Measurements from ENCODE around the gene PODXL2. TPM values are rescaled to one million over a fixed set of nuclear protein-coding genes. Genes with fewer than 3 reads are reported as not detected.

Gene PODXL2
- total and polyA plus RNA-seq, 2 of the 8 experiments (the other 6 are each of a cell fraction or from before 2014, with no cell fraction given), result 27.6 to 31.6 TPM

DNA sequence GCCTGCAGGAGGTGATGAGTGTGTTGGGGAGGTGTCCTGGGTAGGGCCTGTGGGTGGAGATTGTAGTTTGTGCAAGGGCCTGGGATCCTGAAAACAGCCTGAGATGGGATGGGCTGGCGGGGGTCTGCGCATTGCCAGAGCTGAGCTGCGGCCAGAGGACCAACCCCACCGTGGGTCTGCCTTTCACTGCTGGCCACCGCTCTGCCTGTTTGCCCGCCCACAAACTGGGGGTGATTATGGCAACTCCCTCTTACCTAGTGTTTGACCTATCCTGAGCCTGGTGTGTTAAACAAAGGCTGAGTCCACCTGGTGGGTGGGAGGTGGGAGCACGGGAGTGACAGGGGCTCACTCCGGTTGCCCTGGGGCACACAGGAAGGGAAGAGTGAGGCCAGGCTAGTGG lies 53.6 kb downstream of the PODXL2 start:
- Histone ChIP-seq H3K27me3 (replicated peaks in 1 of 4; ENCODE audit: control insufficient read depth in 3 of 4, extremely low read depth in 1 of 4, insufficient read depth in 3 of 4, low read length in 3 of 4) (no peaks in the 10 kb centered on the region), H4K91ac (replicated peaks; ENCODE audit: insufficient read length, low read length) (no peak overlapping the region), H3K4me1 (replicated peaks in 1 of 4; ENCODE audit: control insufficient read depth in 3 of 4, insufficient read depth in 4 of 4, low read length in 3 of 4) (peaks cover 0 to 6% (median 4%) of the 10 kb centered on the region in 4 experiments; a peak in 4 of 7 replicates), H3K14ac (ENCODE audit: insufficient read length) (no peak overlapping the region), H3K9ac (replicated peaks in 1 of 4; ENCODE audit: extremely low read depth in 1 of 4, low read depth in 3 of 4, low read length in 3 of 4) (no peak overlapping the region), H3K79me2 (ENCODE audit: control insufficient read depth in 1 of 2, insufficient read depth in 2 of 2, low read length in 2 of 2) (no peaks in the 10 kb centered on the region), H3K56ac (replicated peaks; ENCODE audit: insufficient read length, low read depth, low read length) (no peak overlapping the region), H2AK5ac (ENCODE audit: low read depth, low read length) (no peak overlapping the region), H3K36me3 (ENCODE audit: control insufficient read depth in 2 of 4, insufficient read depth in 4 of 4, low read length in 3 of 4) (no peaks in the 10 kb centered on the region), H3K9me3 (ENCODE audit: insufficient read depth in 2 of 2, low read depth in 1 of 2, low read length in 1 of 2) (no peaks in the 10 kb centered on the region), H3K18ac (ENCODE audit: extremely low read depth, low read length) (peak overlapping the region; percentile 48; the same call in 1 of the 2 replicates), H4K5ac (ENCODE audit: insufficient read length, low read depth, low read length) (peak overlapping the region; percentile 22), H2AFZ (ENCODE audit: low read length) (no peak overlapping the region), H2BK20ac (ENCODE audit: low read length) (no peak overlapping the region; the same call in 1 of the 2 replicates), H3K4me2 (ENCODE audit: insufficient read depth in 1 of 2, low read depth in 2 of 2, low read length in 2 of 2) (no peak overlapping the region; a peak in 1 of 4 replicates), H3K23ac (ENCODE audit: insufficient read length) (no peak overlapping the region), H2BK12ac (ENCODE audit: low read depth, low read length) (peak overlapping the region; percentile 50; the same call in 1 of the 2 replicates), H3K79me1 (ENCODE audit: low read depth, low read length) (no peaks in the 10 kb centered on the region), H3K23me2 (ENCODE audit: low read depth, low read length) (peaks cover 16% of the 10 kb centered on the region; the same call in 1 of the 2 replicates), H3K4ac (replicated peaks; ENCODE audit: insufficient read length, low read depth, low read length) (no peak overlapping the region), H3K4me3 (ENCODE audit: extremely low read depth in 1 of 4, insufficient read depth in 2 of 4, low read depth in 3 of 4, low read length in 4 of 4) (no peak overlapping the region), H4K20me1 (replicated peaks in 1 of 2; ENCODE audit: control insufficient read depth in 1 of 2, insufficient read depth in 2 of 2, low read length in 2 of 2) (peaks cover 0 to 2% of the 10 kb centered on the region in 2 experiments), H3K27ac (ENCODE audit: low read depth, low read length) (no peak overlapping the region), H4K8ac (ENCODE audit: extremely low read depth, insufficient read depth, low read length) (no peak overlapping the region; the same call in 1 of the 2 replicates), H2BK5ac (ENCODE audit: low read depth, low read length) (0 out of 2 replicates have a peak overlapping the region, but pooled peaks have one; percentile 35), H2BK120ac (replicated peaks; ENCODE audit: low read depth, low read length) (no peak overlapping the region), H2BK15ac (ENCODE audit: low read length) (peak overlapping the region; percentile 81; the same call in 1 of the 2 replicates)
- 74% methylated on average over 8 of the region's 8 CpGs; no CpG with 5 or more reads in 1 of the 2 experiments for WGBS, 2 experiments (ENCODE audit: extremely low coverage in 1 of 2, insufficient coverage in 1 of 2, insufficient read length in 1 of 2, insufficient replicate concordance in 2 of 2, low coverage in 1 of 2, low lambda C conversion rate in 2 of 2, missing lambda C conversion rate in 1 of 2)
- no peak for TF ChIP-seq RNF2 (IDR thresholded peaks at IDR 0.05; ENCODE audit: borderline replicate concordance, low read depth, low read length, missing control alignments, poor library complexity, severe bottlenecking)
- TF ChIP-seq, protein P1, sequence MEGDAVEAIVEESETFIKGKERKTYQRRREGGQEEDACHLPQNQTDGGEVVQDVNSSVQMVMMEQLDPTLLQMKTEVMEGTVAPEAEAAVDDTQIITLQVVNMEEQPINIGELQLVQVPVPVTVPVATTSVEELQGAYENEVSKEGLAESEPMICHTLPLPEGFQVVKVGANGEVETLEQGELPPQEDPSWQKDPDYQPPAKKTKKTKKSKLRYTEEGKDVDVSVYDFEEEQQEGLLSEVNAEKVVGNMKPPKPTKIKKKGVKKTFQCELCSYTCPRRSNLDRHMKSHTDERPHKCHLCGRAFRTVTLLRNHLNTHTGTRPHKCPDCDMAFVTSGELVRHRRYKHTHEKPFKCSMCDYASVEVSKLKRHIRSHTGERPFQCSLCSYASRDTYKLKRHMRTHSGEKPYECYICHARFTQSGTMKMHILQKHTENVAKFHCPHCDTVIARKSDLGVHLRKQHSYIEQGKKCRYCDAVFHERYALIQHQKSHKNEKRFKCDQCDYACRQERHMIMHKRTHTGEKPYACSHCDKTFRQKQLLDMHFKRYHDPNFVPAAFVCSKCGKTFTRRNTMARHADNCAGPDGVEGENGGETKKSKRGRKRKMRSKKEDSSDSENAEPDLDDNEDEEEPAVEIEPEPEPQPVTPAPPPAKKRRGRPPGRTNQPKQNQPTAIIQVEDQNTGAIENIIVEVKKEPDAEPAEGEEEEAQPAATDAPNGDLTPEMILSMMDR (IDR thresholded peaks at IDR 0.05; ENCODE audit: control extremely low read depth in 1 of 3, insufficient read depth in 1 of 3, low read depth in 1 of 3, low read length in 3 of 3), result peak in 1 of 3 experiments; percentile 6; a peak in 1 of 4 replicates
- peak in 1 of 2 experiments; percentile 48 for DNase-seq (ENCODE audit: low read depth in 1 of 2, low spot score in 2 of 2)
- ChIA-PET POLR2A (ENCODE audit: partially characterized antibody) (interaction anchor here (0.6 kb wide), 1 partner anchor 34 kb away, joined by 4 read pairs; no protein-coding TSS in a partner anchor), CTCF (ENCODE audit: partially characterized antibody) (interaction anchor here (0.7 to 9.6 kb wide), 12 partner anchors 10 to 277 kb away, joined by 3 to 172 read pairs (median 4); no protein-coding TSS in a partner anchor)
- no peak for FAIRE-seq

All from H1 (cell line).